Mucosa of rectum (tissue), 2 donors: ENCODE measurements around the gene HDAC9.
"Not testable (repeated sequence)": the region's sequence is repeated elsewhere in the genome, so short reads cannot be mapped to it uniquely, and the experiment has no call there.

ENCODE experiments used
- H3K27ac ChIP-seq, 2 donors: one replicate each; pipeline ENCODE4 v1.7.0; 2013; ENCODE audit warnings: inconsistent platforms in 2 of 2, low read depth in 2 of 2, low read length in 2 of 2
- H3K27me3 ChIP-seq, 2 donors: one replicate each; pipeline ENCODE4 v1.7.0; 2013; ENCODE audit warnings: low read length in 2 of 2; ENCODE audit not compliant: control insufficient read depth in 2 of 2, insufficient read depth in 2 of 2
- H3K36me3 ChIP-seq, 2 donors: one replicate each; pipeline ENCODE4 v1.7.0; 2013; ENCODE audit warnings: low read length in 2 of 2; ENCODE audit not compliant: control insufficient read depth in 2 of 2, insufficient read depth in 2 of 2
- H3K4me1 ChIP-seq, 2 donors: one replicate each; pipeline ENCODE4 v1.7.0; 2013; ENCODE audit warnings: low read length in 2 of 2, mild to moderate bottlenecking in 1 of 2; ENCODE audit not compliant: control insufficient read depth in 2 of 2, insufficient read depth in 2 of 2
- H3K4me3 ChIP-seq, 2 donors: one replicate each; pipeline ENCODE4 v1.7.0; 2013; ENCODE audit warnings: low read length in 2 of 2
- H3K9ac ChIP-seq, 2 donors: one replicate each; pipeline ENCODE4 v1.7.0; 2013; ENCODE audit warnings: low read length in 2 of 2, low read depth in 1 of 2, mild to moderate bottlenecking in 1 of 2
- H3K9me3 ChIP-seq, 2 donors: one replicate each; pipeline ENCODE4 v1.7.0; 2013; ENCODE audit warnings: low read length in 2 of 2; ENCODE audit not compliant: control insufficient read depth in 2 of 2
- donor health status: healthy.
- donor health status: Normal muscosa, but diverticular disease.

HDAC9 gene

GRCh38 chr7:18978108-18978495 lies 482.6 kb downstream of the HDAC9 start:
- Histone ChIP-seq H3K27ac (no peak overlapping the region), H3K9me3 (peaks cover 0 to 5% of the 10 kb centered on the region in 2 donors), H3K4me1 (no peaks in the 10 kb centered on the region), H3K27me3 (no peaks in the 10 kb centered on the region), H3K36me3 (no peaks in the 10 kb centered on the region), H3K4me3 (no peak overlapping the region), H3K9ac (no peak overlapping the region)

GRCh38 chr7:18990700-18991099 lies 495.2 kb downstream of the HDAC9 start:
- not testable (repeated sequence) for H3K4me3 ChIP-seq, H3K9me3 ChIP-seq, H3K9ac ChIP-seq, H3K27ac ChIP-seq, H3K27me3 ChIP-seq, H3K36me3 ChIP-seq, H3K4me1 ChIP-seq

GRCh38 chr7:18993933-18994668 lies 498.6 kb downstream of the HDAC9 start:
- Histone ChIP-seq H3K36me3 (no peaks in the 10 kb centered on the region), H3K9me3 (peaks cover 0 to 3% of the 10 kb centered on the region in 2 donors), H3K27me3 (no peaks in the 10 kb centered on the region), H3K9ac (no peak overlapping the region), H3K27ac (no peak overlapping the region), H3K4me1 (no peaks in the 10 kb centered on the region), H3K4me3 (no peak overlapping the region)

- H3K36me3 ChIP-seq = no peaks in the 10 kb centered on the region
- no peaks in the 10 kb centered on the region for H3K4me1 ChIP-seq
- H3K27me3 ChIP-seq = no peaks in the 10 kb centered on the region
Measured at GRCh38 chr7:18995270-18995671, 499.7 kb downstream of the HDAC9 start.

GRCh38 chr7:18995811-18996426 lies 500.4 kb downstream of the HDAC9 start:
- Histone ChIP-seq H3K27me3 (no peaks in the 10 kb centered on the region), H3K36me3 (no peaks in the 10 kb centered on the region), H3K4me3 (no peak overlapping the region), H3K9ac (no peak overlapping the region), H3K27ac (no peak overlapping the region), H3K9me3 (peaks cover 0 to 3% of the 10 kb centered on the region in 2 donors), H3K4me1 (no peaks in the 10 kb centered on the region)

More at GRCh38 chr7:18995270-18995671, 499.7 kb downstream of the HDAC9 start:
- Histone ChIP-seq H3K27ac (no peak overlapping the region), H3K4me3 (peak overlapping the region in 1 of 2 donors; percentile 26), H3K9me3 (peaks cover 0 to 3% of the 10 kb centered on the region in 2 donors), H3K9ac (no peak overlapping the region)

- Histone ChIP-seq H3K4me1 (no peaks in the 10 kb centered on the region), H3K27me3 (no peaks in the 10 kb centered on the region), H3K27ac (no peak overlapping the region), H3K9ac (no peak overlapping the region), H3K36me3 (no peaks in the 10 kb centered on the region), H3K4me3 (no peak overlapping the region), H3K9me3 (peaks cover 0 to 3% of the 10 kb centered on the region in 2 donors)
Measured at GRCh38 chr7:18996583-18996982, 501.0 kb downstream of the HDAC9 start.

GRCh38 chr7:18997477-18998150 lies 502.1 kb downstream of the HDAC9 start:
- Histone ChIP-seq H3K36me3 (no peaks in the 10 kb centered on the region), H3K27me3 (no peaks in the 10 kb centered on the region), H3K27ac (no peak overlapping the region), H3K4me3 (no peak overlapping the region), H3K9ac (no peak overlapping the region), H3K9me3 (peaks cover 0 to 3% of the 10 kb centered on the region in 2 donors), H3K4me1 (no peaks in the 10 kb centered on the region)

GRCh38 chr7:19000410-19000809 lies 504.9 kb downstream of the HDAC9 start:
- H3K4me1 ChIP-seq = no peaks in the 10 kb centered on the region
- no peaks in the 10 kb centered on the region for H3K36me3 ChIP-seq
- no peak overlapping the region for H3K27ac ChIP-seq
- no peaks in the 10 kb centered on the region for H3K9me3 ChIP-seq
- H3K4me3 ChIP-seq = no peak overlapping the region
- no peak overlapping the region for H3K9ac ChIP-seq
- H3K27me3 ChIP-seq = no peaks in the 10 kb centered on the region

- Histone ChIP-seq H3K36me3 (no peaks in the 10 kb centered on the region), H3K4me1 (no peaks in the 10 kb centered on the region), H3K4me3 (no peak overlapping the region), H3K27ac (no peak overlapping the region), H3K9ac (no peak overlapping the region), H3K27me3 (no peaks in the 10 kb centered on the region), H3K9me3 (no peaks in the 10 kb centered on the region)
Measured at GRCh38 chr7:19001854-19002253, 506.3 kb downstream of the HDAC9 start.

- no peak overlapping the region for H3K9ac ChIP-seq
- no peak overlapping the region for H3K27ac ChIP-seq
- no peaks in the 10 kb centered on the region for H3K27me3 ChIP-seq
- no peaks in the 10 kb centered on the region for H3K4me1 ChIP-seq
- no peak overlapping the region for H3K4me3 ChIP-seq
- H3K36me3 ChIP-seq = no peaks in the 10 kb centered on the region
- H3K9me3 ChIP-seq = no peaks in the 10 kb centered on the region
Measured at GRCh38 chr7:19009241-19009935, 513.8 kb downstream of the HDAC9 start.
